DND-41 (cell line): ENCODE results near the gene SCAI.

Experiments used
- ATAC-seq: fragments of 200-7000 bp; cut with Tn5 transposase; 3 replicates; pipeline ENCODE4 v1.9.1; 2021; ENCODE audit warnings: low read depth; ENCODE audit not compliant: insufficient read depth
- DNase-seq: peaks from one replicate; pipeline ENCODE4 v3.0.0-alpha.2; 2020
- H2AFZ ChIP-seq: 2 replicates; pipeline ENCODE4 v1.6.0; 2012; ENCODE audit warnings: low read depth, low read length
- H3K27ac ChIP-seq: 2 replicates; pipeline ENCODE4 v1.5.1; 2012; ENCODE audit warnings: low read length, inconsistent platforms
- H3K27me3 ChIP-seq: fragments of 200-600 bp; sonication (generic); 2 replicates; pipeline ENCODE4 v1.6.0; 2012; ENCODE audit warnings: low read length, mild to moderate bottlenecking, inconsistent platforms; ENCODE audit not compliant: insufficient read depth, poor library complexity
- H3K36me3 ChIP-seq: 2 replicates; pipeline ENCODE4 v1.5.1; 2012; ENCODE audit warnings: low read length, inconsistent platforms; ENCODE audit not compliant: insufficient read depth
- H3K4me1 ChIP-seq: 2 replicates; pipeline ENCODE4 v1.5.1; 2012; ENCODE audit warnings: mild to moderate bottlenecking, low read length; ENCODE audit not compliant: insufficient read depth
- H3K4me2 ChIP-seq: 2 replicates; pipeline ENCODE4 v1.6.0; 2012; ENCODE audit warnings: mild to moderate bottlenecking, moderate library complexity, low read length, inconsistent platforms; ENCODE audit not compliant: insufficient read depth
- H3K4me3 ChIP-seq, 2 experiments: fragments of 200-600 bp in 1 of 2; shearing (Covaris generic) in 1 of 2; 2 replicates each; pipeline ENCODE4 v1.5.1; 2012 to 2016; ENCODE audit warnings: inconsistent platforms in 2 of 2, low read length in 2 of 2, mild to moderate bottlenecking in 2 of 2, low read depth in 1 of 2, moderate library complexity in 1 of 2
- H3K79me2 ChIP-seq: 2 replicates; pipeline ENCODE4 v1.6.0; 2012; ENCODE audit warnings: low read length, inconsistent platforms; ENCODE audit not compliant: insufficient read depth
- H3K9ac ChIP-seq: 2 replicates; pipeline ENCODE4 v1.6.0; 2012; ENCODE audit warnings: low read depth, mild to moderate bottlenecking, inconsistent platforms, low read length, moderate library complexity
- H3K9me3 ChIP-seq: 2 replicates; pipeline ENCODE4 v1.5.1; 2012; ENCODE audit warnings: low read length, moderate library complexity, mild to moderate bottlenecking, inconsistent platforms; ENCODE audit not compliant: insufficient read depth, severe bottlenecking
- H4K20me1 ChIP-seq: 2 replicates; pipeline ENCODE4 v1.6.0; 2012; ENCODE audit warnings: low read length; ENCODE audit not compliant: insufficient read depth
- EZH2 ChIP-seq: IDR thresholded peaks from 3 replicates; pipeline ENCODE4 v1.6.1; 2012; ENCODE audit warnings: borderline replicate concordance, low read depth, mild to moderate bottlenecking, moderate library complexity, low read length, inconsistent platforms; ENCODE audit not compliant: severe bottlenecking
- TF ChIP-seq, protein P1 (sequence below): IDR thresholded peaks from 2 replicates; pipeline ENCODE4 v1.5.1; 2012; ENCODE audit warnings: borderline replicate concordance, low read length, moderate library complexity, mild to moderate bottlenecking; ENCODE audit not compliant: poor library complexity, severe bottlenecking; ENCODE audit errors: extremely low read depth

Gene SCAI

GRCh38 chr9:125134976-125135375 lies 8.4 kb downstream of the SCAI start:
- Histone ChIP-seq H3K4me2 (no peak overlapping the region), H3K4me3 (no peak overlapping the region), H3K79me2 (peaks cover 96% of the 10 kb centered on the region), H3K4me1 (peaks cover 13% of the 10 kb centered on the region), H2AFZ (no peak overlapping the region), H4K20me1 (peaks cover 2% of the 10 kb centered on the region; the same call in 1 of the 2 replicates), H3K27me3 (no peaks in the 10 kb centered on the region), H3K9ac (no peak overlapping the region), H3K9me3 (no peaks in the 10 kb centered on the region), H3K36me3 (peaks cover 14% of the 10 kb centered on the region; the same call in 1 of the 2 replicates), H3K27ac (no peak overlapping the region)
- no peak for DNase-seq
- no peak for TF ChIP-seq EZH2
- TF ChIP-seq, protein P1, sequence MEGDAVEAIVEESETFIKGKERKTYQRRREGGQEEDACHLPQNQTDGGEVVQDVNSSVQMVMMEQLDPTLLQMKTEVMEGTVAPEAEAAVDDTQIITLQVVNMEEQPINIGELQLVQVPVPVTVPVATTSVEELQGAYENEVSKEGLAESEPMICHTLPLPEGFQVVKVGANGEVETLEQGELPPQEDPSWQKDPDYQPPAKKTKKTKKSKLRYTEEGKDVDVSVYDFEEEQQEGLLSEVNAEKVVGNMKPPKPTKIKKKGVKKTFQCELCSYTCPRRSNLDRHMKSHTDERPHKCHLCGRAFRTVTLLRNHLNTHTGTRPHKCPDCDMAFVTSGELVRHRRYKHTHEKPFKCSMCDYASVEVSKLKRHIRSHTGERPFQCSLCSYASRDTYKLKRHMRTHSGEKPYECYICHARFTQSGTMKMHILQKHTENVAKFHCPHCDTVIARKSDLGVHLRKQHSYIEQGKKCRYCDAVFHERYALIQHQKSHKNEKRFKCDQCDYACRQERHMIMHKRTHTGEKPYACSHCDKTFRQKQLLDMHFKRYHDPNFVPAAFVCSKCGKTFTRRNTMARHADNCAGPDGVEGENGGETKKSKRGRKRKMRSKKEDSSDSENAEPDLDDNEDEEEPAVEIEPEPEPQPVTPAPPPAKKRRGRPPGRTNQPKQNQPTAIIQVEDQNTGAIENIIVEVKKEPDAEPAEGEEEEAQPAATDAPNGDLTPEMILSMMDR: no peak
- ATAC-seq: no peak

DNA sequence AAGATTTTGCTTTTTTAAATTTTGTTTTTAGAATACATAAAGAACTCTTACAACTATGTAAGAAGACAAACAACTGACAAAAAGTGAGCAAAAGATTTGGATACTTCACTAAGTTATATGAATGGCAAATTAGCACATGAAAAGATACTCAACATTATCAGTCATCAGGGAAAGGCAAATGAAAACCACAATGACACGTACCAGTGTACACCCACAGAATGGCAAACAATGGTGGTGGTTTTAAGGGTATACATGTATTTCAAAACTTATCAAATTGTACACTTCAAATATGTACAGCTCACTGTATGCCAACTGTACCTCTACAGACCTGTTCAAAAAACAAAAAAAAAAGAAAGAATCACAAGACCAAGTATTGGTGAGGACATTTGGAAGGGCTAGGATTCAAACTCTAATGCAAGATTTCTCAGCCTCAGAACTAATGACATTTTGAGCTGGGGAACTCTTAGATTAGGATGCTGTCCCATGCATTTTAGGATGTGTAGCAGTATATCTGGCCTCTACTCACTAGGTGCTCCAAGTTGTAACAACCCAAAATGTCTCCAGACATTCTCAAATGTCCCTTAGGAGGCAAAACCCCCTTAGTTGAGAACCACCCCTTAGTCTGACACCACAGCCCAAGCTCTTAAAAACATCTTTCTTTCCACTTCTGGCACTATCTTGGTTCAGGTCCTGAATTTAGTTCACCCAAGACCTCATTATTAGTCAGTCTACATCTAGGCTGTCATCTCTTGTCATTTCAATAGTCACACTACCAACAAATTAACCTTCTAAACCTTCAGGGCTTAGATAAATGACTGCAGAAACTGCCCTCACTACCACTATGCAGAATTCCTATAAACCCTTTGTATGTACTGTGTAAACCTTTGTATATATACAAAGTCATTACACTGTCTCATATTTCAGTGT lies 9.7 kb downstream of the SCAI start:
- Histone ChIP-seq H3K9ac (no peak overlapping the region), H3K79me2 (peaks cover 94% of the 10 kb centered on the region)

DNA sequence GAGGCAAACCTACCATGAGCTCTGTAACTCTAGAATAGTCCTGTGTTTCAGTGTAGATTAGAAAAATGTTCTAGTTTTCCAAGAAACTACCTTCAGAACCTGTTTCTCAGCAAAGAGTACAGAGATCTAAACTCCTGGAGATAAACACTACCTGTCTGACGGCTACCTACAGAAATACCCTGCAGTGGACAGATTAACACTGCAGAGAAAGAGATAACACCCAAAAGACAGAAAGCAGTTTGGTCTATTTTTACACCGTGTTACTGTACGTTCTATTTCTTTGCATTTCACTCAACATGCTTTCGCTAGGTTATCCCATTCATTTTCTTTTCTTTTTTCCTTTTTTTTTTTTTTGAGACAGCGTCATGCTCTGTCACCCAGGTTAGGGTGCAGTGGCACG lies 11.6 kb downstream of the SCAI start:
- no peaks in the 10 kb centered on the region for H3K27me3 ChIP-seq
- peaks cover 24% of the 10 kb centered on the region for H3K4me1 ChIP-seq
- no peak overlapping the region for H3K4me3 ChIP-seq
- ATAC-seq (no peak), DNase-seq (no peak)
- no peak overlapping the region for H3K9ac ChIP-seq
- no peaks in the 10 kb centered on the region; the same call in 1 of the 2 replicates for H4K20me1 ChIP-seq
- H3K27ac ChIP-seq: peak overlapping the region; percentile 7; the same call in 1 of the 2 replicates
- H3K79me2 ChIP-seq: peaks cover 93% of the 10 kb centered on the region
- TF ChIP-seq EZH2: no peak
- TF ChIP-seq, protein P1: no peak
- H2AFZ ChIP-seq: no peak overlapping the region
- no peak overlapping the region for H3K4me2 ChIP-seq
- peaks cover 3% of the 10 kb centered on the region; the same call in 1 of the 2 replicates for H3K36me3 ChIP-seq
- H3K9me3 ChIP-seq: no peaks in the 10 kb centered on the region

More for the DNA sequence above, 9.7 kb downstream of the SCAI start:
- Histone ChIP-seq H3K9me3 (no peaks in the 10 kb centered on the region), H3K4me2 (no peak overlapping the region), H2AFZ (no peak overlapping the region), H3K4me1 (peaks cover 9% of the 10 kb centered on the region; the same call in 1 of the 2 replicates), H3K4me3 (no peak overlapping the region), H3K36me3 (peaks cover 3% of the 10 kb centered on the region; the same call in 1 of the 2 replicates), H3K27ac (0 out of 2 replicates have a peak overlapping the region, but pooled peaks have one; percentile 2), H4K20me1 (no peaks in the 10 kb centered on the region; the same call in 1 of the 2 replicates), H3K27me3 (no peaks in the 10 kb centered on the region)
- DNase-seq (no peak), ATAC-seq (peak; percentile 39; the same call in 2 of the 3 replicates)
- TF ChIP-seq, protein P1: no peak
- TF ChIP-seq EZH2: no peak
